GM12892 (cell line): ENCODE measurements around the gene WWOX.

ENCODE experiments used
- DNase-seq: peaks from one replicate; pipeline ENCODE4 v3.0.0; 2011; ENCODE audit not compliant: insufficient read length
- FAIRE-seq: peaks from 2 replicates; lab custom pipeline; 2011; peaks lifted over from hg19 to GRCh38; lab: Jason Lieb, UNC
- POLR2A ChIP-seq: IDR thresholded peaks from 2 replicates; pipeline ENCODE4 v1.6.1; 2011; ENCODE audit warnings: low read depth, low read length, control low read depth
- POLR2AphosphoS5 ChIP-seq: IDR thresholded peaks from 2 replicates; pipeline ENCODE4 v1.6.1; 2011; ENCODE audit warnings: low read depth, low read length, control low read depth
- TAF1 ChIP-seq: IDR thresholded peaks from 2 replicates; pipeline ENCODE4 v1.6.1; 2011; ENCODE audit warnings: low read depth, mild to moderate bottlenecking, control low read depth, low read length, borderline replicate concordance

WWOX gene

GRCh38 chr16:78579020-78579419, 479.6 kb downstream of the WWOX start:
- FAIRE-seq, result no peak
- no peak for DNase-seq
- no peak for TF ChIP-seq TAF1
- no peak for TF ChIP-seq POLR2AphosphoS5
- TF ChIP-seq POLR2A, result no peak

GRCh38 chr16:78583441-78583840, 484.0 kb downstream of the WWOX start:
- TF ChIP-seq TAF1 (no peak), POLR2A (no peak), POLR2AphosphoS5 (no peak)
- no peak for FAIRE-seq
- no peak for DNase-seq

- no peak for TF ChIP-seq TAF1
- no peak for TF ChIP-seq POLR2AphosphoS5
- TF ChIP-seq POLR2A, result no peak
- no peak for FAIRE-seq
Measured at GRCh38 chr16:78584213-78584860, 484.9 kb downstream of the WWOX start.

GRCh38 chr16:78584991-78585390, 485.5 kb downstream of the WWOX start:
- DNase-seq, result no peak
- TF ChIP-seq TAF1 (no peak), POLR2AphosphoS5 (no peak), POLR2A (no peak)
- FAIRE-seq, result no peak

More at GRCh38 chr16:78584213-78584860, 484.9 kb downstream of the WWOX start:
- no peak for DNase-seq

GRCh38 chr16:78589331-78589730, 489.9 kb downstream of the WWOX start:
- FAIRE-seq, result no peak
- TF ChIP-seq POLR2A, result no peak
- no peak for TF ChIP-seq POLR2AphosphoS5
- TF ChIP-seq TAF1, result no peak
- DNase-seq, result no peak

GRCh38 chr16:78591682-78592103, 492.2 kb downstream of the WWOX start:
- DNase-seq (no peak), FAIRE-seq (no peak)
- TF ChIP-seq TAF1 (no peak), POLR2A (no peak), POLR2AphosphoS5 (no peak)

- DNase-seq (no peak), FAIRE-seq (no peak)
- TF ChIP-seq POLR2A (no peak), TAF1 (no peak), POLR2AphosphoS5 (no peak)
Measured at GRCh38 chr16:78592111-78592510, 492.7 kb downstream of the WWOX start.

GRCh38 chr16:78593352-78593751, 493.9 kb downstream of the WWOX start:
- no peak for TF ChIP-seq POLR2AphosphoS5
- no peak for TF ChIP-seq POLR2A
- TF ChIP-seq TAF1, result no peak
- no peak for DNase-seq
- no peak for FAIRE-seq

GRCh38 chr16:78594191-78594590, 494.7 kb downstream of the WWOX start:
- FAIRE-seq (no peak), DNase-seq (no peak)
- no peak for TF ChIP-seq POLR2A
- TF ChIP-seq TAF1, result no peak
- no peak for TF ChIP-seq POLR2AphosphoS5

- DNase-seq (no peak), FAIRE-seq (no peak)
- TF ChIP-seq POLR2AphosphoS5, result no peak
- TF ChIP-seq TAF1, result no peak
- TF ChIP-seq POLR2A, result no peak
Measured at GRCh38 chr16:78596348-78596995, 497.0 kb downstream of the WWOX start.

- no peak for TF ChIP-seq TAF1
- TF ChIP-seq POLR2AphosphoS5, result no peak
- TF ChIP-seq POLR2A, result no peak
- DNase-seq (no peak), FAIRE-seq (no peak)
Measured at GRCh38 chr16:78596996-78597422, 497.6 kb downstream of the WWOX start.

GRCh38 chr16:78597809-78598570, 498.5 kb downstream of the WWOX start:
- TF ChIP-seq POLR2AphosphoS5 (no peak), POLR2A (no peak), TAF1 (no peak)
- DNase-seq, result no peak
- FAIRE-seq, result no peak
